ENCODE results near the gene C16orf90.

DNA sequence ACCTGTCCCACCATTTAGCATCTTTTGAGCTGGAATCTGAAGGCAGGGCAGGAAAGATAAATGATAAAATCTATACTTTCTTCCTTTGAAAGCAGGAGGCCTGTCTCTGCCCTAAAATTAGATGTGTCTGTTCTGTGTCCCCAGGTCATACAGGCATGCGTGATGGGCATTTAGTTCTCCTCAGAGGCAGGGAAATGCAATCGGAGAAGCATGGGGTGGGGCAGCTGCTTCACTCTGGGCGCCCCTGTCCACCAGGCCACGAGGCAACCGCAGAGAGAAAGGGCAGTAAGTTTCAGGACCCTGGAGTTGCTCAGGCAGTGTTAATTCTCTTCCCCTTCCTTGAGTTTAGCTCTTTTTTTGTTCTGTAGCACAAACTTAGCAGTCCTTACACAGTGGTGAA, 30.7 kb upstream of the C16orf90 start:
- TF ChIP-seq EZH2phosphoT487 (IDR thresholded peaks at IDR 0.05; ENCODE audit: insufficient read depth, low read depth) (no peak), EZH2 (IDR thresholded peaks at IDR 0.05; ENCODE audit: insufficient read depth, poor library complexity, severe bottlenecking) (no peak)

Measured in GM23248 (cell line).